Uterus (tissue), 4 donors: ENCODE data around the gene SLC25A12. TPM values are rescaled to one million over a fixed set of nuclear protein-coding genes. Genes with fewer than 3 reads are reported as not detected.

ENCODE experiments used
- DNase-seq, 2 donors: peaks; one replicate each; pipeline ENCODE4 v3.0.0-alpha.2; 2019 to 2020
- H3K27ac ChIP-seq, 2 donors: fragments of 200-600 bp; sonication (generic); 1 replicate in 1 of 2; 2 replicates in 1 of 2; pipeline ENCODE4 v1.5.1; 2016 to 2018
- H3K27me3 ChIP-seq, 2 donors: fragments of 200-600 bp; sonication (generic); one replicate each; pipeline ENCODE4 v1.5.1; 2018 to 2019; ENCODE audit warnings: control low read depth in 1 of 2
- H3K36me3 ChIP-seq, 2 donors: fragments of 200-600 bp; sonication (generic); one replicate each; pipeline ENCODE4 v1.5.1; 2019; ENCODE audit warnings: control low read depth in 1 of 2
- H3K4me1 ChIP-seq, 2 donors: fragments of 200-600 bp; sonication (generic); one replicate each; pipeline ENCODE4 v1.5.1; 2018 to 2019; ENCODE audit warnings: control low read depth in 1 of 2
- H3K4me3 ChIP-seq, 2 donors: fragments of 200-600 bp; sonication (generic); 1 replicate in 1 of 2; 2 replicates in 1 of 2; pipeline ENCODE4 v1.5.1; 2018 to 2019; ENCODE audit warnings: mild to moderate bottlenecking in 1 of 2
- H3K9me3 ChIP-seq, 2 donors: fragments of 200-600 bp; sonication (generic); one replicate each; pipeline ENCODE4 v1.5.1; 2019; ENCODE audit warnings: control low read depth in 1 of 2
- POLR2A ChIP-seq, 2 donors: fragments of 450-650 bp; IDR thresholded peaks; one replicate each; pipeline ENCODE4 v1.6.1; 2016; ENCODE audit warnings: antibody characterized with exemption in 2 of 2, mild to moderate bottlenecking in 1 of 2, moderate library complexity in 1 of 2
- intact Hi-C: fragments of 100-400 bp; cut with DNase I; formaldehyde crosslinking; loops from one replicate; pipeline ENCODE4 v1.15.1; 2023; ENCODE audit warnings: low total_unique reads
- total RNA-seq, 4 donors: library from RNA; depleted of rRNA in 3 of 4; stranded (reverse); fragments of >200 nt in 3 of 4; gene quantifications; one replicate each; pipeline versions ENCODE4 v1.1.0 to v1.2.4, GENCODE V29; 2014 to 2023
- TF ChIP-seq, protein P1 (sequence below), 4 experiments: fragments of 200-600 bp in 2 of 4; fragments of 450-650 bp in 2 of 4; sonication (generic) in 2 of 4; IDR thresholded peaks; one replicate each; pipeline ENCODE4 v1.5.1; 2016 to 2019; ENCODE audit warnings: antibody characterized with exemption in 4 of 4, mild to moderate bottlenecking in 2 of 4, moderate library complexity in 1 of 4
- donor health status: DM: yes; HTN: yes; CAD: no.

Gene SLC25A12
- total RNA-seq, 4 donors from 2014 or later, result 25.9 to 69.4 (median 35.3) TPM

DNA sequence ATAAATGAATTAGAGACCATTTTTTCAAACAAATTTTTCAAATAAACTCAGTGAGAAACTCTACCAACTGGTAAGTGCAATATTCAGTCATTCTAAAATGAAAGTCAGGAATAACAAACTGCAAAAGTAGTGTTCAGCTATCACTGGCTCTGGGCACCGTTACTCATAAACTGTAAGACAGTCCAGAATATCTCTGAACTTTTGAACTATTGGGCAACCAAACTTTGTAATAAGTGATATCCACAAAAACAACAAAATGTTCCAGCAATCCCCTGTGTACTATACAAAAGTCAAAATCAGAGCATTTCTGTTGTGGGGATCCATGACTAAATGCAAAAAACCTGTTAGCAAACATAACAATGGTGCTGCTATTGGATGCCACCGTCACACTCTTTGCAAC, 56.3 kb downstream of the SLC25A12 start:
- TF ChIP-seq, protein P1, sequence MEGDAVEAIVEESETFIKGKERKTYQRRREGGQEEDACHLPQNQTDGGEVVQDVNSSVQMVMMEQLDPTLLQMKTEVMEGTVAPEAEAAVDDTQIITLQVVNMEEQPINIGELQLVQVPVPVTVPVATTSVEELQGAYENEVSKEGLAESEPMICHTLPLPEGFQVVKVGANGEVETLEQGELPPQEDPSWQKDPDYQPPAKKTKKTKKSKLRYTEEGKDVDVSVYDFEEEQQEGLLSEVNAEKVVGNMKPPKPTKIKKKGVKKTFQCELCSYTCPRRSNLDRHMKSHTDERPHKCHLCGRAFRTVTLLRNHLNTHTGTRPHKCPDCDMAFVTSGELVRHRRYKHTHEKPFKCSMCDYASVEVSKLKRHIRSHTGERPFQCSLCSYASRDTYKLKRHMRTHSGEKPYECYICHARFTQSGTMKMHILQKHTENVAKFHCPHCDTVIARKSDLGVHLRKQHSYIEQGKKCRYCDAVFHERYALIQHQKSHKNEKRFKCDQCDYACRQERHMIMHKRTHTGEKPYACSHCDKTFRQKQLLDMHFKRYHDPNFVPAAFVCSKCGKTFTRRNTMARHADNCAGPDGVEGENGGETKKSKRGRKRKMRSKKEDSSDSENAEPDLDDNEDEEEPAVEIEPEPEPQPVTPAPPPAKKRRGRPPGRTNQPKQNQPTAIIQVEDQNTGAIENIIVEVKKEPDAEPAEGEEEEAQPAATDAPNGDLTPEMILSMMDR (IDR thresholded peaks at IDR 0.05), result no peak
- no peak for TF ChIP-seq POLR2A (IDR thresholded peaks at IDR 0.05)

DNA sequence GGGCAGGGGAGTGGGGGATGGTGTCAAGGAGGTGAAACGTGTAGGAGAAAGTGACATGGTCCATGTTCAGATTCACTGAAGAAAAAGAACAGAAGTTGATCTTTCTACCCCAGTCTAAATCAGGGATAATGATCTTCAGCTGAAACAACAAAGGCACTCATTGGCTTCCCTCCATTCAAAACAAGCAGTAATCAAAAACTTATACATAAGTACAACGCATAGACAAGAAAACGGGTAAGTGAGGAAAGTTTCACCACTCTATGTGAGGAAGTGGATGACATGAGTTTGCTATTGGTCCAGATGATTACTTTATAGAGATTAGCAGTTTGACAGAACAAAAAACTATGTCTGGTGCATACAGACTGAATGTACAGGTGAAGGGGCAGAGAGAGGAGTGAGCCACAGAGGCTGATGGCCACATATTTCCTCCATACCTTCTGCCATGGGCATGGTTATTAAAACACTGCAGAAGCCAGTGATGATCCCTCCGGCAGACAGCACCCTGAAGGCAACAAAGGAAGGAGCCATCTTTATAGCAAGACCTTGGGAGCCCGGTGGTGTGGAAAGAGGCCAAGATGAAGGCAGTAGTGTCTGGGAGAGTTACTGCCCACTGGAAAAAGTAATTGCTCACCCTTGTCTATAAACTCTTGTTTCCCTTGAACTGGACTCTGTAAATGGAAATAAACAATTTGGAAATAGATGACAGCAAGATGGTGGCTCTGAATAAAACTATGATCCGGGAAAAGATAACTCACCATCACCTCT, 57.7 kb downstream of the SLC25A12 start:
- no peak overlapping the region for H3K27ac ChIP-seq
- intact Hi-C loops, result no loop called here
- DNase-seq, result no peak
- H3K9me3 ChIP-seq, result no peaks in the 10 kb centered on the region
- TF ChIP-seq POLR2A (IDR thresholded peaks at IDR 0.05), result no peak
- TF ChIP-seq, protein P1 (IDR thresholded peaks at IDR 0.05), result no peak
- H3K36me3 ChIP-seq, result no peaks in the 10 kb centered on the region
- no peaks in the 10 kb centered on the region for H3K27me3 ChIP-seq
- no peak overlapping the region for H3K4me3 ChIP-seq
- no peaks in the 10 kb centered on the region for H3K4me1 ChIP-seq

More for the DNA sequence above, 56.3 kb downstream of the SLC25A12 start:
- Histone ChIP-seq H3K9me3 (no peaks in the 10 kb centered on the region), H3K4me1 (no peaks in the 10 kb centered on the region), H3K27me3 (no peaks in the 10 kb centered on the region), H3K27ac (no peak overlapping the region), H3K36me3 (no peaks in the 10 kb centered on the region), H3K4me3 (no peak overlapping the region)
- intact Hi-C loops, result no loop called here
- DNase-seq, result no peak

DNA sequence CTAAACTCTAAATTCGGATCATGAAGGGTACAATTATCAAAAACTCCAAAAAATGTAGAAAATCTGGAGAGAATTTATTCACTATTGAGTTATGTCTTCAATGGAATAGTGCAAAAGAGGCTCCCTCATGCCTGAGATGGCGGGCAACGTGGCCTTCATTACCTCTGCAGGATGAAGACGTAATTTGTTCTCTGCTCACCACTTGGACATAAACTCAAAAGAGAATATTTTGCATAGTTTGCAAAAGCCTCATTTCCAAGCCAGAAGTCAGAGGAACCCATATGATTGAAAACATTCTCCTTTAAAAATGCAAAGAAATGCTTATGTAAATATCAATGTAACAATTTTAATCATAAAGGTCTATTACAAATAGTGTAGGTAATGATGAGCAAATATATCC, 58.7 kb downstream of the SLC25A12 start:
- Histone ChIP-seq H3K27me3 (no peaks in the 10 kb centered on the region), H3K9me3 (no peaks in the 10 kb centered on the region), H3K4me3 (no peak overlapping the region), H3K36me3 (no peaks in the 10 kb centered on the region), H3K4me1 (no peaks in the 10 kb centered on the region), H3K27ac (no peak overlapping the region)
- intact Hi-C loops, result no loop called here
- TF ChIP-seq, protein P1 (IDR thresholded peaks at IDR 0.05), result no peak
- TF ChIP-seq POLR2A (IDR thresholded peaks at IDR 0.05), result no peak
- DNase-seq, result no peak

DNA sequence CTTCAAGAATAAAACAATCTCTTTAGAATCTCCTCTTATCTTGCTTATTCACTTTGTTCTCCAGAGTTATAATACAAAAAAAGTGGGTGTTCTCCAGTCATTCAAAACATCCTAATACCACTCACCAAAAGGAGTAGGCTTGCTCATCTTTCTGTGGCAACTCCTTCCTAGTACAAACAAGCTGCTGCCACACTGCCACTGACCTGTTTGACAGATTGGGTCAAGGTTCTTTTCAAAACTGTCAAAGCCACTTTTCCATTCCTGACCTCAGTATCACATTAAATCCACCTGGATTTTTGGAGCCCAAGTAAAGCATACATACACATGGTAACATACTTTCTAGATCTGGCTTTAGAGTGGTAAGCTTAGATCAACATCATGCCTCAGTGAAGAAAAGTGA, 59.8 kb downstream of the SLC25A12 start:
- Histone ChIP-seq H3K4me3 (no peak overlapping the region), H3K36me3 (no peaks in the 10 kb centered on the region), H3K27ac (no peak overlapping the region), H3K27me3 (no peaks in the 10 kb centered on the region), H3K9me3 (no peaks in the 10 kb centered on the region), H3K4me1 (no peaks in the 10 kb centered on the region)
- no peak for TF ChIP-seq POLR2A (IDR thresholded peaks at IDR 0.05)
- TF ChIP-seq, protein P1 (IDR thresholded peaks at IDR 0.05), result no peak
- DNase-seq, result no peak
- intact Hi-C loops, result no loop called here

DNA sequence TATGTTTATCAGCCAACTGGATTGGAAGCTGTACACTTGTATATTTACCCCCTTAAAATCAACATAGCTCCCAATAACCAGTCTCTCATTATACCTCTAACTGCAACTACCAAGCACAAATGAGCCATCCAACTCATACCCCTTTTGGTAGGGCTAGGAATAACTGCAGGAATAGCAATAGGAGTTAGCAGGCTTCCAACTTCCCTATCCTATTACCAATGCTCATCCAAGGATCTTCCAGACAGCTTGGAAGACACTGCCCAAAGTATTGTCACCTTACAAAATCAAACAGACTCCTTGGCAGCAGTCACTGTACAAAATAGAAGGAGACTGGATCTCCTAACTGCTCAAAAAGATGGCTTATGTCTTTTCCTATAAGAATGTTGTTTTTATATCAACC, 61.6 kb downstream of the SLC25A12 start:
- Histone ChIP-seq H3K27ac (no peak overlapping the region), H3K4me3 (no peak overlapping the region), H3K27me3 (no peaks in the 10 kb centered on the region), H3K36me3 (no peaks in the 10 kb centered on the region), H3K9me3 (no peaks in the 10 kb centered on the region), H3K4me1 (no peaks in the 10 kb centered on the region)
- no peak for DNase-seq
- intact Hi-C loops, result no loop called here
- TF ChIP-seq POLR2A (IDR thresholded peaks at IDR 0.05), result no peak
- TF ChIP-seq, protein P1 (IDR thresholded peaks at IDR 0.05), result no peak
